Aorta (tissue), 5 donors: ENCODE measurements around the gene FAM180A. TPM values are rescaled to one million over a fixed set of nuclear protein-coding genes. Genes with fewer than 3 reads are reported as not detected.
A peak's percentile ranks its signal among the peaks of the same experiment; 100 is the strongest.

Experiments
- ATAC-seq: fragments of 200-7000 bp; cut with Tn5 transposase; one replicate; pipeline ENCODE4 v1.9.1; 2022; ENCODE audit warnings: moderate library complexity; ENCODE audit not compliant: low FRiP score
- DNase-seq, 2 donors: peaks; one replicate each; pipeline ENCODE4 v3.0.0-alpha.2; 2020
- H3K27ac ChIP-seq, 2 donors: one replicate each; pipeline ENCODE4 v1.5.1; 2013; ENCODE audit warnings: low read length in 2 of 2, mild to moderate bottlenecking in 2 of 2, moderate library complexity in 2 of 2, control low read depth in 1 of 2, inconsistent platforms in 1 of 2, low read depth in 1 of 2
- H3K27me3 ChIP-seq, 2 donors: one replicate each; pipeline ENCODE4 v1.6.1; 2013; ENCODE audit warnings: control low read depth in 1 of 2, low read length in 1 of 2, mild to moderate bottlenecking in 1 of 2, moderate library complexity in 1 of 2; ENCODE audit not compliant: insufficient read depth in 2 of 2, control insufficient read depth in 1 of 2
- H3K36me3 ChIP-seq, 2 donors: one replicate each; pipeline ENCODE4 v1.6.1; 2013; ENCODE audit warnings: control low read depth in 1 of 2, low read length in 1 of 2, mild to moderate bottlenecking in 1 of 2; ENCODE audit not compliant: insufficient read depth in 2 of 2, control insufficient read depth in 1 of 2
- H3K4me1 ChIP-seq, 2 donors: one replicate each; pipeline ENCODE4 v1.6.1; 2013; ENCODE audit warnings: low read length in 2 of 2, control low read depth in 1 of 2, mild to moderate bottlenecking in 1 of 2, moderate library complexity in 1 of 2; ENCODE audit not compliant: insufficient read depth in 2 of 2, control insufficient read depth in 1 of 2
- H3K4me3 ChIP-seq, 2 donors: one replicate each; pipeline ENCODE4 v1.5.1; 2013; ENCODE audit warnings: low read length in 2 of 2, control low read depth in 1 of 2, mild to moderate bottlenecking in 1 of 2
- H3K9me3 ChIP-seq: one replicate; pipeline ENCODE4 v1.6.1; 2013; ENCODE audit warnings: mild to moderate bottlenecking, low read length; ENCODE audit not compliant: control insufficient read depth
- WGBS, 2 donors: extraction: QIAGEN DNeasy Blood & Tissue Kit; methylation state at CpG; one replicate each; pipeline ENCODE4 v1.1.7; 2013; 5-methylcytosine and 5-hydroxymethylcytosine counted together
- intact Hi-C, 2 donors: fragments of 100-400 bp; cut with DNase I; formaldehyde crosslinking; loops; one replicate each; pipeline versions ENCODE4 v1.14.2 to v1.15.0; 2022
- polyA plus RNA-seq, 2 donors: library from polyadenylated mRNA; stranded (reverse); fragments of 200-250 nt; gene quantifications; one replicate each; pipeline ENCODE4 v1.2.3, GENCODE V29; 2013
- total RNA-seq, 2 donors: library from RNA; stranded (reverse); fragmentation: NEBNext Ultra II Directional; extraction: Animal tissue kit (Norgen Biotek cat#: 25700); gene quantifications; one replicate each; pipeline ENCODE4 v1.2.1, GENCODE V29; 2021
- donor health status: healthy with polysubstance abuse.
- donor health status: Bipolar disorder and iron deficiency.
- donor health status: DM: no; HTN: no; CAD: no.
- donor health status: DM: no; HTN: no; CAD: no.
- donor health status: DM: yes; HTN: yes; CAD: no.

The FAM180A gene
- total and polyA plus RNA-seq, 4 donors: 4.5 to 67.1 (median 35.9) TPM

DNA sequence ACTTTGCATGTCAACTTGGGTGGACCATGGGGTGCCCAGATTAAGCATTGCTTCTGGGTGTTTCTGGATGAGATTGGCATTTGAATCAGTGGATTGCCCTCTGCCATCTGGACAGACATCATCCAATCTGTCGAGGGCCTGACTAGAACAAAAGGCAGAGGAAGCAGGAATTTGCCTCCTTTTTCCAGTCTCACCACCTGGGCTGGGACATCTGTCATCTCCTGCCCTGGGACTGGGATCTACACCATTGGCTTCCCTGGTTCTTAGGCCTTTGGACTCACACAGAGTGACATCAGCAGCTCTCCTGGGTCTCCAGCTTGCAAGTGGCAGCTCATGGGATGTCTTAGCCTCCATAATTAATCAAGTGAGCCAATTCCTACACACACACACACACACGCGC is 30.9 kb downstream of the FAM180A start:
- WGBS, 2 donors: 86 to 97% methylated on average over 3 of the region's 3 CpGs
- ATAC-seq: no peak
- Histone ChIP-seq H3K27me3 (no peaks in the 10 kb centered on the region), H3K27ac (no peak overlapping the region), H3K4me1 (no peaks in the 10 kb centered on the region), H3K9me3 (no peaks in the 10 kb centered on the region), H3K36me3 (no peaks in the 10 kb centered on the region), H3K4me3 (no peak overlapping the region)
- no peak for DNase-seq
- intact Hi-C loops: no loop called here

DNA sequence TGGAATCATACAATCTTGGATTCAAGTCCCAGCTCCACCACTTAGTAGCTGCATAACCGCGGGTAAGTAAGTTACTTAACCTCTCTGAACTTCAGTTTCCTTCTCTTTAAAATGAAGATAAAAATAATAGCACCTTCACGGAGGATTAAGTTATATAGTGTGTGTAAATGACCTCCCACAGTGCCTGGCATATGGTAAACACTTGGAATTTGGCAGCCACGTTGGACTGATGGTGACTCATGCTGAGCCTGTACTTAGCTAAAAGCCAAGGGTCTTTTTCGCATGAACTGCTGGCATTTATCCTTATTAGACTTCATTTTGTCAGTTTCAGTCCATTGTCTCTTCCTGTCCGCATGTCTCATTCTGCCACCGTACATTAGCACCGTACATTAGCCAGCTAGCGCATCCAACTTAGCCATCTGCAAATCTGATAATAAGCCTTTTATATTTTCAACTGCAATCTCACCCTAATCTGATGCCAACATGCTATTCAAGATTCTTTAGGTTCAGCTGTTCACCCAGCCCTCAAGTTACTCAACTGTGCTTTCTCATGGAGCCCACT is 31.9 kb downstream of the FAM180A start:
- ATAC-seq: no peak
- H3K36me3 ChIP-seq: no peaks in the 10 kb centered on the region
- DNase-seq: no peak
- no peak overlapping the region for H3K4me3 ChIP-seq
- 35 to 39% methylated on average over 9 of the region's 9 CpGs for WGBS, 2 donors
- no peaks in the 10 kb centered on the region for H3K9me3 ChIP-seq
- H3K4me1 ChIP-seq: no peaks in the 10 kb centered on the region
- H3K27me3 ChIP-seq: no peaks in the 10 kb centered on the region
- H3K27ac ChIP-seq: no peak overlapping the region
- intact Hi-C loops: no loop called here

- ATAC-seq (no peak), DNase-seq (no peak)
- H3K9me3 ChIP-seq: no peaks in the 10 kb centered on the region
- intact Hi-C loops: loop anchor here in 1 of 2 donors (2.0 kb wide), 1 partner anchor 37 kb away; no protein-coding TSS in a partner anchor
- no peaks in the 10 kb centered on the region for H3K4me1 ChIP-seq
- H3K27me3 ChIP-seq: no peaks in the 10 kb centered on the region
- H3K27ac ChIP-seq: no peak overlapping the region
- no peak overlapping the region for H3K4me3 ChIP-seq
- no peaks in the 10 kb centered on the region for H3K36me3 ChIP-seq
- WGBS, 2 donors: 71 to 82% methylated on average over 1 of the region's 1 CpG
Observed at GRCh38 chr7:135715673-135716072, 32.9 kb downstream of the FAM180A start.

GRCh38 chr7:135715055-135715522 is 33.5 kb downstream of the FAM180A start:
- Histone ChIP-seq H3K27ac (no peak overlapping the region), H3K27me3 (no peaks in the 10 kb centered on the region), H3K36me3 (no peaks in the 10 kb centered on the region), H3K4me3 (no peak overlapping the region), H3K9me3 (no peaks in the 10 kb centered on the region), H3K4me1 (no peaks in the 10 kb centered on the region)
- ATAC-seq: no peak
- intact Hi-C loops: loop anchor here in 1 of 2 donors (2.0 kb wide), 1 partner anchor 36 kb away; no protein-coding TSS in a partner anchor
- 95 to 99% methylated on average over 5 of the region's 5 CpGs for WGBS, 2 donors
- DNase-seq: no peak

DNA sequence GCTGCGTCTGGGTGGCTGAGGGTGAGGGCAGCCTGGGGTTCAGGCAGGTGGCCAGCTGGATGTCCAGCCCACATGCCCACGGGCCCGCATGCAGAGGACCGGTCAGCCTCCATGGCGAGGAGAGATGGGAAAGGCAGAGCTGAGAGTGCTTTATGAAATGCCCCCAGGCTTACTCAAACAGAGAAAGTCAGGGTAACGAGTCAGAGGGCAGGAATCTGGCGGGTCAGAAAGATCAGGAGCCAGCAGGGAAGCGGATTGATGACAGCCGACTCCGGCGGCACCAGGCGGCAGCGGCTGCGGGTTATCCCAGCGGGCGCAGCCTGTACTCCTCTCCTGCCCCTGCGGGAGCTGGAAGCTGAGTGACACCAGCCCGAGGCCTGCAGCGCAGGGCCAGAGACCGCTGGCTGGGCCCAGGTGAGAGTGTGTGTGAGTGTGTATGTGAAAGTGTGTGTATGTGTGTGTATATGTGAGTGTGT is 34.0 kb downstream of the FAM180A start:
- Histone ChIP-seq H3K27me3 (no peaks in the 10 kb centered on the region), H3K4me1 (no peaks in the 10 kb centered on the region), H3K4me3 (no peak overlapping the region), H3K27ac (peak overlapping the region; percentile 15 to 60), H3K36me3 (no peaks in the 10 kb centered on the region), H3K9me3 (no peaks in the 10 kb centered on the region)
- DNase-seq (peak in 1 of 2 donors; percentile 54), ATAC-seq (no peak)
- intact Hi-C loops: loop anchor here (2.0 to 5.0 kb wide), 5 partner anchors 33 to 52 kb away; partner anchors contain the start of genes FAM180A (in 1 of the 2) and STMP1 (in 1 of the 2)
- WGBS, 2 donors: 32 to 35% methylated on average over 20 of the region's 20 CpGs

DNA sequence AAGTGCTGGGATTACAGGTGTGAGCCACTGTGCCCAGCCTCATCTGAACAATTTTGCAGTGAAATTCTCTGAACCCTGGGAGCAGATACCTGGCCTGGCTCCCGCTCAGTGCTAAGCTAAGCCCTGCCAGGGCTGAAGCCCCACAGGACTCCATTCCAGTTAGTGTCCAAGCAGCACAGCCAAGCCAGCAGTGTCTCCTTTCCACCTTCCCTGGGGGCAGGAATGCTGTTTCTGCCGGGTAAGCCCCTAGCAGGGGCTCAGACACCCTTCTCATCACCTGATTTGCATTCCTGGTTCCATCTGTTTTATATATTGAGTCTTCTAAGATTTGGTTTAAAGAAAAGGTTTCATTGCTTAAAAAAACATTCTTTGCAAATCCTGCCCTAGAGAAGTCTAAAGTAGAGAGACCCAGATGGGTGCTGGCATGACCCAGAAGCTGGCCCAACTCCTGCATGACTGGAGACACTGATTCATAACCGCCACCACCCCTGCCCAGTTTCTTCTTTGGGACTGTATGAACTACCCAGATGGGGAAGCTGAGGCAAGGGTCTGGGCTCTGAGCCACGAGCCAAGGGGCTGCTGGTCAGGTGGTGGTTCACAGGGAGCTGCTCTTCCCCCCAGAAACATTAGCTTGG is 34.7 kb downstream of the FAM180A start:
- intact Hi-C loops: loop anchor here (2.0 to 5.0 kb wide), 5 partner anchors 33 to 52 kb away; partner anchors contain the start of genes FAM180A (in 1 of the 2) and STMP1 (in 1 of the 2)
- Histone ChIP-seq H3K4me1 (no peaks in the 10 kb centered on the region), H3K9me3 (no peaks in the 10 kb centered on the region), H3K27me3 (no peaks in the 10 kb centered on the region), H3K4me3 (no peak overlapping the region), H3K27ac (peak overlapping the region; percentile 15 to 72), H3K36me3 (no peaks in the 10 kb centered on the region)
- no peak for ATAC-seq
- peak in 1 of 2 donors; percentile 75 for DNase-seq
- WGBS, 2 donors: 27 to 36% methylated on average over 4 of the region's 4 CpGs

DNA sequence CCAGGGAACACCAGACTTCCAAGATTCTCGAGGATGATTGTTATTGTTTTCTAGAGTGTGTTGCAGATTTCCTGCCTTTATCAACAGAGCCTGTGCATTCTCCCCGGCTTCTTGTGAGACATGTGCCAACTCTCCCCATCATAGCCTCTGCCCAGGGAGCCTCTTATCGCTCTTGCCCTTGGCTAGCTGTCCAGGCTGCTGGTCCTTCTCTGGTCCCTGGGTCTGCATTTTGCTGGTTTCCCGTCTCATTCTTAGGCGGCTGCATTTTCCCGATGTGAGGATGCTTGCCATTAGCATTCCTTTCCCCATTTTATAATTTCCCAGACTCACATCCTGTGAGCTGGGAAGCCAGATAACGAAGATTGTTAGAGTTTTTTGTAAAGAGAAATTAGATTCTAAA is 35.8 kb downstream of the FAM180A start:
- DNase-seq (no peak), ATAC-seq (no peak)
- no peaks in the 10 kb centered on the region for H3K9me3 ChIP-seq
- intact Hi-C loops: loop anchor here (5.0 kb wide), 4 partner anchors 35 to 50 kb away; partner anchors contain the start of genes FAM180A (in 1 of the 2) and STMP1 (in 1 of the 2)
- no peaks in the 10 kb centered on the region for H3K36me3 ChIP-seq
- WGBS, 2 donors: 29 to 32% methylated on average over 7 of the region's 7 CpGs
- no peak overlapping the region for H3K27ac ChIP-seq
- no peaks in the 10 kb centered on the region for H3K27me3 ChIP-seq
- no peaks in the 10 kb centered on the region for H3K4me1 ChIP-seq
- no peak overlapping the region for H3K4me3 ChIP-seq

DNA sequence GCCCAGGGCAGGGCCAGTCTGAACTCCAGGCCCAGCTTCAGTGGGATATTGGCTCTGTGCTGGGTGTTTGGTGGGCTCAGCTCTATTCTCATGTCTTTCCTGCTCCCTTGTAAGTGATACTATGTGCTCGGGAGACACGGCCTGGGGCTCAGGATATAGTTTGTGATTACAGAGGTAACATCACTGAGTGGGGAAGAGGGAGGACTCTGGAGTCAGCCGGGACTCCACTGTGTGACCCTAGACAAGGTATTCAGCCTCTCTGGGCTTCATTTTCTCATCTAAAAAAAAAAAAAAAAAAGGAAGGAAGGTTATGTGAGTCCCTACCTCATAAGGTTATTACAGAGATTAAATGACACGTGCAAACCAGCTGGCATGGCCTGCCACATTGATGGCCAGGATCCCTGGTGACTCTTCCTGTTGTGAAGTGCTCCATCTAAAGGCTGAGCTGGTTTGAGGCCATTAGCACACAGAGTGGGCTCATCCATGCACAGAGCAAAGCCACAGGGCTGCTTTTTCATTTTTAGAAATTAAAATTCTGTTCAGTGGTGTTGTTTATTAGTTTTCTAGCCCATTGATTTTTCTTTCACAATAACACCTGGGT is 36.3 kb downstream of the FAM180A start:
- Histone ChIP-seq H3K36me3 (no peaks in the 10 kb centered on the region), H3K4me3 (no peak overlapping the region), H3K9me3 (no peaks in the 10 kb centered on the region), H3K27ac (no peak overlapping the region), H3K27me3 (no peaks in the 10 kb centered on the region), H3K4me1 (no peaks in the 10 kb centered on the region)
- DNase-seq (no peak), ATAC-seq (no peak)
- WGBS, 2 donors: 70 to 72% methylated on average over 4 of the region's 4 CpGs
- intact Hi-C loops: loop anchor here (5.0 kb wide), 4 partner anchors 35 to 50 kb away; partner anchors contain the start of genes FAM180A (in 1 of the 2) and STMP1 (in 1 of the 2)
